Measurements from ENCODE around the gene POTEF.
"Not testable (repeated sequence)": the region's sequence is repeated elsewhere in the genome, so short reads cannot be mapped to it uniquely, and the experiment has no call there.

Gene POTEF

DNA sequence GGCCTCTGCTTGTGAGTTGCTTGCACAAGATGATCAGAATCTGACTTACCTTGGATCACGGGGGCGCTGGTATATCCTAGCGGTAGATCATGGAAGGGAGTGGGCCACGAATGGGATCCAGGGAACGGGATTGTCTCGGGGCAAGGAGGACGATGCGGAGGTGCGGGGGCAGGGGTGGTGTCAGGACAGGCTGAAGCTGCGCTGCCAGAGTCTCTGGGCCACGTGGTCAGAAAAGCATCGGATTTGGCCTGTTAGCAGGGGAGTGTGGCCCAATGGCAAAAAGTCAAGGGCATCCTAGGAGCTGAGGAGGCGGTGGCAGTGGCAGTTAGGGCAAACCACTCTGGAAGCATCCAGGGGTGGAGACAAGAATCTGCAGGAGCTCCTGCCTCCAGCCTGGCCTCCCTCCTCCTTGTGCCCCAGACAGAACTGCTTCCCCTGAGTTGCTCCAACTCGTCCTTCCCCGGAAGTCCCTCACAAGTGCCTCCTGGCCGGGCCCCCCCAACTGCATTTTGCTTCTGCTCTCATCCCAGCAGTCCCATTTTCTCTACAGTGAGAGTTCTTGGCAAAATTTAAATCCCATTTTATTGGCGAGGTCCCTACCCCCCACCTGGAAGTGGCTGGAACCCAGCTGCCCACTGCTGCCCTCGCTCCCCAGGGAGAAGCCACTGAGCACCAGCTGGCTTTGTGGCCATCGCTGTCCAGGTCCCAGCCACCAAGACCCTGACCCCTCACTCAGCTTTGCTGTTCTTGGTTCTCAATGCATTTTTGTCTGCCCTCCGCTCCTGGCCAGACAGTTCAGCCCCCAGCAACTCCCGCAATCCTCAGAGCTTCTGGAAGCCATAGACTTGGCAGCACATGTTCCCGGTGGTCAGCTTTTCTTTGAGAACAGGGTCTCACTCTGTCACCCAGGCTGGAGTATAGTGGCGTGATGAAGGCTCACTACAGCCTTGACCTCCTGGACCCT is 21.4 kb upstream of the POTEF start:
- TF ChIP-seq POLR2A (IDR thresholded peaks at IDR 0.05; ENCODE audit: low read depth, low read length) (no peak), PAX5 (IDR thresholded peaks at IDR 0.05; ENCODE audit: insufficient read depth, low read length, severe bottlenecking) (no peak), POLR2AphosphoS5 (IDR thresholded peaks at IDR 0.05; ENCODE audit: low read depth, low read length) (no peak), SPI1 (IDR thresholded peaks at IDR 0.05; ENCODE audit: low read depth, low read length) (no peak), POU2F2 (IDR thresholded peaks at IDR 0.05; ENCODE audit: low read depth, low read length) (no peak), TAF1 (IDR thresholded peaks at IDR 0.05; ENCODE audit: low read depth, low read length) (no peak)
- DNase-seq (ENCODE audit: insufficient read length, low spot score): no peak
- FAIRE-seq: no peak

- peak; percentile 76 for FAIRE-seq
- not testable (repeated sequence) for DNase-seq (ENCODE audit: insufficient read length, low spot score)
Measured at GRCh38 chr2:130148515-130148914, 19.5 kb upstream of the POTEF start.

DNA sequence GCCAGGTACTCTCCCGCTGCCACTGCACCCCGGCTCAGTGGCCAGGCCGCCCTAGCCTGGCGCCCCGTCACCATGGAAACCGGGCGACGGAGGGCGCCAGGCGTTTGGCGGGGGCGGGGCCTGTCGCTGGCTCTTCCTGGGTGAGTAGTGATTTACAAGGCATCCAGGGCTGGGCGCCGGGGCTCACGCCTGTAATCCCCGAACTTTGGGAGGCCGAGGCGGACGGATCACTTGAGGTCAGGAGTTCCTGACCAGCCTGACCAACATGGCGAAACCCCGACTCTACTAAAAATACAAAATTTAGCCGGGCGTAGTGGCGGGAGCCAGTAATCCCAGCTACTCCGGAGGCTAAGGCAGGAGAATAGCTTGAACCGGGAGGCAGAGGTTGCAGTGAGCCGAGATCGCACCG is 16.0 kb upstream of the POTEF start, which contains the start of gene CCDC74B:
Gene CCDC74B, minus strand, starts transcription at position 107 of the 409 bp plus-strand sequence. CDS start 116 bp downstream, outside the sequence.
- not testable (repeated sequence) for DNase-seq (ENCODE audit: insufficient read length, low spot score); FAIRE-seq

DNA sequence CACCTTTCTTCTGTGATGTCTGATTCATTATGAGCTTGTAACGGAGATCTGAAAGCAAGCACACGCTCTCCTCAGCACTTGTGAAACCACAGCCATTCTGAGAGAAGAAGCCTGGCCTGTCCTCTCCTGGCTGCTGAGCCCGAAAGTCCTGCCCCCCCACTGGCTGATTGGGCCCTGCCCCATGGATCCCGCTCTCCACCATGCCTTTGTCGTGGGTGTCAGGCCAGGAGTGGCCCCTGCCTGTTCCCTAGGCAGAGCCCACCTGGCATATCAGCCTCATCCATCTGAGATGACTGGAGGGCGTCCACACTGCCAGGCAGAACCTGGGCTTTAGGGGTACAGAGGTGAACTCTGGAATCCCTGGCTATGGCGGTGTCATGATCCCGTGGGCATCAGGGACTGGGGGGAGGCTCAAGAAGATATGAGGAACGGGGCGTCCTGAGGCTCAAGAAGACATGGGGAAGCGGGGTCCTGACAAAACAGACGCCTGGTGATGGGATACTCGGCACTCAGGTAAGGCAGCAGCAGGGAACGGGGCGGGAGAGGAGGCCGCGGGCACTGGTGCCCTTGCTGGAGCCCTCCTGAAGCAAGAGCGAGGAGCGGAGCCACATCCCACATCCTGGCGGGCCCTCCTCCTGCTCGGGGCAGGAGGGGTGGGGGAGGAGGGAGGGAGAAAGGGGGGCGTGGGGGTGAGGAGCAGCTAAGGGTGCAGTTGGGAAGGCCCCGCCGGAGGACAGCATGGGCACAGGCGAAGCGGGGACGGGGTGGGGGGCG is 14.4 kb upstream of the POTEF start:
- peak; percentile 28 for FAIRE-seq

DNA sequence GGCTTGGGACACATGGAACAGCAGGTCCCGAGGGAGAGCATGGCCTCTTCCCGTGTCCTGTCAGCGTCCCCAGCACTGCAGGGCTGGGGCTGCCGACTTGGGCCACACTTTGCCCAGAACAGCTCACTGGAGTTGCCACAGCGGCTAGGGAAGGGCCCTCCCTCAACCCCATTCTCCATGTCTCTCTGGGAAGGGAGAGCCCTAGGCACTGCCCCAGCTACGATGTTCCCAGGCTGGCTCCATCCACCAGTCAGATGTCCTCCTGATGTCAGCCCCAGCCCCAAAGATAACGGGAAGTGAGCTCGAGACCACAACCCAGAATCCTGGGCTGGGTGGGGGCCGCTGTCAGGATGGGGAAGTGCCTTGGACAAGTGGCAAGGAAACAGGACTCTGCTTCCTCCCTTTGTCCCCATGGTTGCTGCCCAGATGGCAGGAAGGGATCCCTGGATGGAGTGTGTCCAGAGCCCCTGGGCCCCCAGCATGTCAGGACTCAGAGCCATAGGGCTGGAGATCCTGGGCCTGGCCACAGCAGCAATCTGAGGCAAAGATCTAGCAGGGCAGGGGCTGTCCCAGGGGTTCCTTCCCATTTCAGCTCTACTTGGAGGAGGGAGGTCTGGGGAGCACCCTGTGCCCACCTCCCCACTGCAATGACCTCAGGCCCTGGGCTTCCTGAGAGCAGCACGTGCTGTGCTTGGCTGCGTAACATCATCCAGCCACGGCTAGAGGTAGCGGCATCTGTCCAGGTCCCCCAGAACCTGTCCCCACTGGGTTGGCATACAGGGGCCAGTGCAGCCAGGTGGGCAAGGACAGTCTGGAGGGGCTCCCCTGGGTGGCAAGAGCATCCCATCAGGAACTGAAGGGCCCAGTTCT is 13.6 kb upstream of the POTEF start:
- not testable (repeated sequence) for DNase-seq (ENCODE audit: insufficient read length, low spot score); FAIRE-seq

More for the DNA sequence above, 14.4 kb upstream of the POTEF start:
- DNase-seq (ENCODE audit: insufficient read length, low spot score): not testable (repeated sequence)

DNA sequence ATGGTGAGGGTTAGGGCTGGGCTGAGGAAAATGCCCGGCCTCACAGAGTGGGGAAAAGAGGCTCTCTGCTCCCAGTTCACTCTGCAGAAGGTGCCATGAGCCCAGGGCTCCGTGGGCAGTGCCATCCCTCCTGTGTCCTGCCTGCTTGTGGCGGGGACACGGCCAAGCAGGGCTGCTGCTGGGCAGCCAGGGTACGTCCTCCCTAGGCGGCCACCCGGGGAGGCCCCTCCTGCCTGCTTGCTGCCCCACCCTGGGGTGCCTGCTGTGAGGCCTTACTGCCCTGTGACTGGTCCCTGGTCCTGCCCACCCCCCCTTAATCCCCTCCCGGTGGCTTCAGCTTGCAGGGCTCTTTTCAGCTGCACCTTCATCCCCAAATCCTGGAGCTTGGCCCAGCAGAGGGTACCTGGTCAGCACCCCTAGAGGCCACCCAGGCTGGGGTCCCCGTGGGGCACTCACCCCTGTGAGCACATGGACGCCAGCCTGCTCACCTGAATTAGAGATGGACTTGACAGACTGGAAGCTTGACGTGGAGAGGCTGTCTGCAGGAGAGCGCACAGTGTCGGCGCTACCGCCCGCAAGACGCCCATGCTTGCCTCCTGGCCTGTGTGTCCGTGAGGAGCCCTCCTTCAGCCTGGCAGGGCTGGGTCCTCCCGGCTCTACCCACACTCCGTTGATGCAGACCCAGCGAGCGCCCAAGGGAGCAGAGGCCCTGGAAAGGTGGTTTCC is 12.8 kb upstream of the POTEF start:
- not testable (repeated sequence) for FAIRE-seq; DNase-seq (ENCODE audit: insufficient read length, low spot score)

GRCh38 chr2:130141002-130141401 is 12.0 kb upstream of the POTEF start:
- DNase-seq (ENCODE audit: insufficient read length, low spot score); FAIRE-seq: not testable (repeated sequence)

- not testable (repeated sequence) for DNase-seq (ENCODE audit: insufficient read length, low spot score); FAIRE-seq
Measured at GRCh38 chr2:130140516-130140915, 11.5 kb upstream of the POTEF start.

DNA sequence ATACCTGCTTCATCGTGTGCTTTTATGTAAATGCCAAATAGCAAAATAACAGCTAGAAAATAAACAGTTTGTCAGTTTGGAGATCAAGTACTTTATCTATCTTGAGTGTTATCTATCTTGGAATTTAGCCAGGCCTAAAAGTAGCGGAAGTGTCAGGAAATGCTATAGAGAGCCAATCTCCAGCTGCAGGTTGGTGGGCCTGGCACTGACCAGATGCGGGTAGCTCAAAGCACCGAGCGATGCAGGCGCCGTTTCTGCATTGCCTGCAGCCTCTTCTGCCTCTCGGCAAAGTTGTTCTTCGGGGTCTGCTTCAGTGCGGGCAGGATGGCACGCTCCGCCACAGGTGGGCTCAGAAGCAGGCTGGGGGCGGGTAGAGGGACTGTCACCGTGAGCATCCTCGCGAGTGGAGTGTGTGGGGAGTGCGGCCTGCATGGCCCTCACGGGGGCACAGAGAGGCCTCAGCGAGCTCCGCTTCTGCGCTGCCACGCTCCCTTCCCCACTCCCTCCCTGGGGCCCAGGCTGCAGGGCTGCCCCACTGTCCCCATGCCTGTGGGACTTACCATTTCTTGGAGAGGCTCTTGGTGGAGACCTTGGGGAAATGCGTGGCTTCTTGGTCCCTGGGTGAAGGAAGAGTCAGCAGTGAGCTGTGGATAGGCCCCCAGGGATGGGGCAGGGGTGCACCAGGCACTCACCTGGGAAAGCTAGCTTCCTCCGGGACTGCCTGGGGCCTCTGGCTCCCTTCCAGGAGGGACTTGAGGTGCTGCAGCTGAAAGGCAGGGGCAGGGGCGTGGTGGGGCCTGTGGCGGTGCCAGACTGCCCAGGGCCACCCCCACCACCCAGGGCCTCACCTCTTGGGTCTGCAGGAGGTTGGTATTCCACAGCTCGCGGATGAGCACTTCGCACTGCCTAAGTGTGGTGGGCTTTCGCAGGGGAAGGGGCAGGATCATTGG is 10.6 kb upstream of the POTEF start:
- DNase-seq (ENCODE audit: insufficient read length, low spot score); FAIRE-seq: not testable (repeated sequence)

- not testable (repeated sequence) for DNase-seq (ENCODE audit: insufficient read length, low spot score); FAIRE-seq
Measured at GRCh38 chr2:130138841-130139251, 9.8 kb upstream of the POTEF start.

DNA sequence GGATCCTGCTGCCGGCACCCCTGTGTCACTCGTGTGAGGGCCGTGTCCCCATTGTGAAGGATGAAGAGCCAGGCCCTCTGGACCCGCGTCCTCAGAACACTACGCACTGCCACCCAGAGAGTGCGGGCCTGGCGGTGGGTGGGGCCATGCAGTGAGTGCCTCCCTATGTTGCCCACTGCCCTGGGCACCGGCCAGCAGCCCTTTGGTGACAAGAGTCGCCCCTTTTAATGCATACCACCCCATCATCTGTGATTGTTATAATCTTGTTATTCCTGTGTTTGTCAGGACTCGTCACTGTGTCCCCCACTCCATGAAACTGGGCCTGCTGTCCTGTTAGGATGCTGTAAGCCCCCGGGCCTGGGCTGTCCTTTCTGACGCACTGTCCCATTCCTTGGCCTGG is 9.3 kb upstream of the POTEF start:
- FAIRE-seq; DNase-seq (ENCODE audit: insufficient read length, low spot score): not testable (repeated sequence)

DNA sequence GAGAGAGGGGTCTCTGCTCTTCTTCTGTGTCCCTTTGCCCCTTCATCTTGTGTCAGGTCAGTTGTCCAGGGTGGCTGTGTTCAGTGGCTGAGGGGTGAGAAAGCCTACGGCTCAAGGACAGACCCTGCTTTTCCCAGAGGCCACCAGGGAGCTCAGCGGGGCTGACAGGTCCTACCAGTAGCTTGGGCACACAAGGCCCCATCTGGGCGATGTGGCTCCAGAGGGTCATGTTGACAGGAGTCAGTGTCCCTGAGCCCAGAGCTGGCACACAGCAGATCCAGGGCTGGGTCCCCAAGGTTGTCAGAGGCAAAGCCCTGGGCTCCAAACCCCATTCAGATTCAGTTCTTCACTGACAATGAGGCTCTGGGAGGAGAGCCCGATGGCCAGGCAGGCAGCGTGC is 8.1 kb upstream of the POTEF start:
- not testable (repeated sequence) for DNase-seq (ENCODE audit: insufficient read length, low spot score); FAIRE-seq

GRCh38 chr2:130136546-130136945 is 7.5 kb upstream of the POTEF start:
- DNase-seq (ENCODE audit: insufficient read length, low spot score); FAIRE-seq: not testable (repeated sequence)

Measured in GM12891 (cell line).